Renal cortex interstitium (tissue), 11 donors: ENCODE data around the gene SSH2. TPM values are rescaled to one million over a fixed set of nuclear protein-coding genes. Genes with fewer than 3 reads are reported as not detected.
"Not testable (repeated sequence)": the region's sequence is repeated elsewhere in the genome, so short reads cannot be mapped to it uniquely, and the experiment has no call there.

Source experiments
- DNase-seq, 11 donors: peaks; one replicate each; pipeline ENCODE4 v3.0.0-alpha.2; 2013; ENCODE audit warnings: low read depth in 9 of 11, low spot score in 4 of 11; ENCODE audit errors: extremely low read depth in 1 of 11
- polyA plus RNA-seq, 3 donors: library from polyadenylated mRNA; unstranded; fragments of 120-200 nt; gene quantifications; one replicate each; pipeline ENCODE4 v1.2.1, GENCODE V29; 2013; ENCODE audit not compliant: insufficient read length in 3 of 3

Gene SSH2
- polyA plus RNA-seq, 3 donors = 16.1 to 19.7 (median 16.5) TPM

DNA sequence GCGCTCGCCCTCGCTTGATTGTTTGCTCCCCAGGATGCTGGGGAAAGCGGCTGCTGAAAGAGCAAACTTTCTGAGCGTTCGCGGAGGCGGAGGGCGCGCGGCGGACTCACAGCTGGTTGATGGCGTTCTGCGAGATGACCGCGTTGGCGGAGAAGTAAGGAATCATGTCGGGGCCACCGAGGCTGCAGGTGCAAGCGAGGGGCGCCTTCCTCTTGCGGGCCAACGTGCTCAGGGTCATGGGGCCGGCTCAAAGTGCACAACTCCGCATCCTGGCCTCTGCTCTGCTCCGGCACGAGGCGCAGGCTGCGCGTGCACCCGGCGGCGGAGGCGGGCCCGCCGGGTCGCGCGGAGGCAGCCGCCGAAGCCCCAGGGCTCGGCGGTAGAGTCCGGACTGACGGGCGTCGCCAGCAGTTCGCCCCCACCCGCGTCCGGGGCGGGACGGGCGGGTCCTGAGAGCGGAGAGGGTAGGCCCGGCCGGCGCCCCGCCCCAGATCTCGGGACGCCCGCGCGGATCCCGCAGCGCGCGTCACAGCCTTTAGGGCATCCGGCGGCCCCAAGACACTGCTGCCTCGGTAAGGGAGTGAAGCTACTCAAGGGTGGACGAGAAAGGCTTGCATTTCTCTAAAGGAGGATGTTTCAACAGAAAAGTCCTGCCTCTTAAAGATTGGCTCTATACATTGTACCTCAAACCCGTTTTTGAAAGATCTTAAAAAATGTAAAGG is 168.8 kb downstream of the SSH2 start:
- peak in 10 of 11 donors; percentile 51 to 80 (median 71) for DNase-seq

DNA sequence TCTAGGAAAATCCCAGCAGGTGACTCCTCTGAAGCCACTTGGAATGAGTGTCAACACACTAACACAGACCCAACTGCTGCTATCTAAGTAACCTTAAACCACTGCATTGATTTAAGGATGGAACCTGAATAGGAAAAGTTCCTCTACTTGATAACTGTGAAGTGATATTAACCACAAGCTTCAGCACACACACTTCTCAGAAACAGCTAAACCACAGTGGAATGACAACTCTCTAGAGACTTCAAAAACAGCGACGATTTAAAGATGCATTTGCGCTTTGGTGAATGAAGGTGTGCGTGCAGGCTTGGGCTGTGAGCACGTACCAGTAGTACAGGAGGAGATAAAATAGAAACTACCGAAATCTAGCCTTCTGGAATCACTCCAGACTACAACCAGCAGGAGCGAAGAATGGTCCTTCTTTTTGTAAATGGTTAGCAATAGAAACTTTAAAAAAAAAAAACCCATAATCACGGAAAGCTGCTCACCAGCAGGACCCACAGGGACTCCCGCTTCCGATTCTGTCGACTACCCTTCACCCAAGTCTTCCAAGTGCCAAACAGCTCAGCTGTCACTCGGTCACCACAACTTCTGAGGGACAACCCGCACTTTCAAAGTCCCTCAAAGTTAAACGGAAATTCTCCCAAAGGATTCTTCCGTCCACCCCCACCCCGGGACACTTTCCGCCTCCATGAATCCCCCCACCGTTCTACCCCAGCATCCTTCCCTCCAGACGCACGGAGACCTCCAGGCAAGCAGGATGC is 169.6 kb downstream of the SSH2 start:
- DNase-seq = peak in 1 of 11 donors; percentile 33

DNA sequence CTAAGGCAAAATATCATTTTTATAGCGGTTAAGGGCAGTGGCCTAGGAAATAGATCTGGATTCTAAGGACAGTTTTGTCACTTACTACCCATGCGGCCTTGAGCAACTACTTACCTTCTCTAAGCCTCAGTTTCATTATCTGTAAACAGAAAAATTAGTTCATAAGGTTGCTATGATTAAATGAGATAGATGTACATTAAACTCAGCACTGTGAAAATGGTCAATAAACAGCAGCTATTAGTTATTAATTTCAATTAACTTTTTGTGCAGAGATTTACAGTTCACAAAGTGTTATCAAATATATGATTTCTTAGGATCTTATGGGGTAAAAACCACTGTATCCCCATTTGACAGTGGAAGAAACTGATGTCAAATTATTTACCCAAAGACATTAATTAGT is 171.8 kb downstream of the SSH2 start:
- no peak for DNase-seq

DNA sequence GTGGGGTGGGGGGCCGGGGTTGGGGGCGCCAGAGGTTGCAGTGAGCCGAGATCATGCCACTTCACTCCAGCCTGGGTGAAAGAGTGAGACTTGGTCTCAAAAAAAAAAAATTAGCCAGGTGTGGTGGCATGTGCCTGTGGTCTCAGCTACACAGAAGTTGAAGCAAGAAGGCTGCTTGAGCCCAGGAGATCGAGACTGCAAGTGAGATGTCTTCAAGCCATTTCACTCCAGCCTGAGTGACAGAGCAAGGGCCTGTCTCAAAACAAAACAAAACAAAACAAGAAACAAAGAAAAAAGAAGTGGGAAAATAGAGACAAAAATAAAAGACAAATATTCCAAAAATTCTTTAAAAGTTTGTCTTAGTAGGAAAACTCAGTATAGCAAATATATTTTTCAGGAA is 172.2 kb downstream of the SSH2 start:
- DNase-seq = no peak

DNA sequence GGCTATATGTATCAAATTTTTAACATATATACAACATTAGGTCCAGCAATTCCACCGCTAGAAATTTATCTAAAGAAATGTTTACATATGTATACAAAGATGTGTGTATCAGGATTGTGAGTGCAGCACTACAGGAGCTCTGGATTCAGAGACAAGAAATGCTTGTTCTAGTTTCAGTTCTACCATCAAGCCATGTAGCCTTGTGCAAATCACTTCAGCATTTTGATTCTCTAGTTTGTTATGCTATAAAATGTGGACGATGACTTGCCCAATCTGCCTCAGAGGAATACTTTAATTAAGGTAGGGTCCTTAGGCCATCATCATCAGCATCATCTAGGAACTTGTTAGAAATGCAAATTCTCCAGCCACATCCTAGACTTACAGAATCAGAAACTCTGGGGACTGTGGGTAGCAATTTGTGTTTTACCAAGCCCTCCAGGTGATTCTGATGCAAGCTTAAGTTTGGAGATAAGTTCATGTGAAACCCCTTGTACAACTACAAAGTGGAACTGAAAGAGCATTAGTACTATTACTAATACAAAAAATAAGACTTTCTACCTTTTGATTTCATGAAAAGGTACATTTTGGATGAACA is 176.1 kb downstream of the SSH2 start:
- no peak for DNase-seq

DNA sequence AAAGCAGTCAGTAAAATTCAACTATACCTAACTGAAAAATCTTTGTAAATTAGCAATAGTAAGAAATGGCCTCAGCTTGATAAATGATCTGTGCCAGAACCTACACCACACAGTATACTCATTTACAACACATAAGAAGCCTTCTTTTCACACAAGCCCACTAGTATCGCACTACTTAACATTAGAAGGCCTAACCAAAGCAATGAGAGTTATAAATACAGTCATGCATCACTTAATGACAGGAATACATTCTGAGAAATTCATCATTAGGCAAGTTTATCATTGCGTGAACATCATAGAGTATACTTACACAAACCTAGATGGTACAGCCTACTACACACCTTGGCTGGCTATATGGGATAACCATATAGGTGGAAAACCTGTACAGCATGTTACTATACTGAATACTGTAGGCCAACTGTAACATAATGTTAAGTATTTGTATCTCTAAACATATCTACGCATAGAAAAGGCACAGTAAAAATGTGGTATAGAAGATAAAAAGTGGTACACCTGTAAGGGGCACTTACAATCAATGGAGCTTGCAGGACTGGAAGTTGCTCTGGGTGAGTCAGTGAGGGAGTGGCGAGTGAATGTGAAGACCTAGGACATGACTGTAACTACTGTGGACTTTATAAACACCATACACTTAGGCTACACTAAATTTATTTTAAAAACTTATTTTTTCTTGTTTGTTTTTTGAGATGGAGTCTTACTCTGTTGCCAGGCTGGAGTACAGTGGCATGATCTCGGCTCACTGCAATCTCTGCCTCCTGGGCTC is 180.8 kb downstream of the SSH2 start:
- DNase-seq = no peak

DNA sequence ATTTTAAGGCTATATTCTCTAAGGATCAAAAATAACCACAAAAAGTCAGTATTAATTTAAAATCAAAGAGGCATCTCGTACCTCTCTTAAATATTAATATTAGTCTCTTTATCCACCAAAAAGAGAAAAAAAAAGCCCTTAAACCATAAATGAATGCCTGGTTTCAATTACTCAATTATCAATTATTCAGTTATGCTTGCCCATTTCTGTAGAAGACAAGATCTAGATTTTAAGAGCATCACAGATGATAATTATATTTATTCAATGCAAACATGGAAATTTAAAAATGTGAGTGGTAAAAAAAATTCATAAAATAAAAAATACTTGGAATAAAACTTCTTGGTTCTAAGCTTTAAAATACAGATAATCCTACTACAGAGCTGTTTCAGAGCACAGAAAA is 181.6 kb downstream of the SSH2 start:
- no peak for DNase-seq

DNA sequence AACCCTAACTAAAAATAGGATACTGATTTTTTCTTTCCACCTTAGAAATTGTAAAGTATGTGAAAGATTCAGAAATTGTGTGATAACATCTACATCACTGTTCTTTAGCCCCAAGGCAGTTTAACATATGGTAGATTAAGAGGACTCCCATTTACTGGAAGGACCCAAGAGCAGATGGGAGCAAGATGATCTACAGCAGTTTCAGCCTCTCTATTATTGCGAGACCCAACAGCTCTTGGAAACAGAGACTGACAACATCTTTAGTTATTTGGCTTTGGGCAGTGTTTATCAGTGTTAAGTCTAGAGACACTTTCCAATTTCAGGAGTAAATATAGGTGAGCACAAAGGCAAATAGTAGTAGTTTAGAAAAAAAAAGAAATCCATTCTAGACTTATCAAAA is 182.4 kb downstream of the SSH2 start:
- no peak for DNase-seq

DNA sequence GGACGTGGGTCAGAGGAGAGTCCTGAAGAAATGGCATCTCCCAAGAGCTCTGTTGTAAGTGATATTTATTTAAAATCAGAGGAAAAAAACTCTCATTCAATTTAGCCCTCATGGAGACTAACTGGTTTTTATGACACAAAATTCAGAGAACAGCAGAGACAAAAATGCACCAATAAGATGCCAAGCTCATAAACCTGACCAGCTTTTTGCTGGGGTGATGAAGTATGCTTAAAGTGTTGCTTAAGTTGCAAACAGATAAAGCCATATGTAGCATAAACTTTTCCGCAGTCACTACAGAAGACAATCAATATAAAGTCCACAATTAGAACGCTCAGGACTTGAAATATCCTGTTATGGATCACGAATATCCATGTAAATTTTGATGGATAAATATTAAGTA is 183.4 kb downstream of the SSH2 start:
- DNase-seq = no peak

DNA sequence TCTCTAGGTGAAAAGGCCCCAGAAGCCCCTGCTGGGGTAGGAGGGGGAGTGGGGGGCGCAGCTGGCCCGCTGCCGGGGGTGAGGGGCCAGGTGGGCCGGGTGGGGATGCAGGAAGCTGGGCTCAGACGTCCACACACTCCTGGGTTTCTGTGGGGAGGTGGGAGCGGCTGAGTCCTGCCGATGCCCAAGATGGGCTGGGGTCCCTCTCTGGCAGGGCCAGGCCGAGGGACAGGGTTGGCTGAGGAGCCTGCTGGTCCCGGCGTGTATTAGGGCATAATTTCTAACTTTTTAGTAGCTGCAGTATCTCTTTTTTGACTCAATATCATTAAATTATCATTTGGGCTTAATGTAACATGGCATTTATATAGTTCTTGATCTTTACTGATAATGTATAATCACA is 185.9 kb downstream of the SSH2 start:
- DNase-seq = no peak

DNA sequence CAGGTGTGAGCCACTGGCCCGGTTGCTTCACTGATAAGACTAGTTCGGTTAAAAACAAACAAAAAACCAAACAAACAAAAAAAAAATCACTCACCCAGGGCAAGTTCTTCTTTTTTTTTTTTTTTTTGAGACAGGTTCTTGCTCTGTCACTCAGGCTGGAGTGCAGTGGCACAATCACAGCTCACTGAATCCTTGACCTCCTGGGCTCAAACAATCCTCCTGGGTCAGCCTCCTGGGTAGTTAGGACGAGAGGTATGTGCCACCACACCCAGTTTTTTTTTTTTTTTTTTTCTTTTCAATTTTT is 187.9 kb downstream of the SSH2 start:
- DNase-seq = no peak

DNA sequence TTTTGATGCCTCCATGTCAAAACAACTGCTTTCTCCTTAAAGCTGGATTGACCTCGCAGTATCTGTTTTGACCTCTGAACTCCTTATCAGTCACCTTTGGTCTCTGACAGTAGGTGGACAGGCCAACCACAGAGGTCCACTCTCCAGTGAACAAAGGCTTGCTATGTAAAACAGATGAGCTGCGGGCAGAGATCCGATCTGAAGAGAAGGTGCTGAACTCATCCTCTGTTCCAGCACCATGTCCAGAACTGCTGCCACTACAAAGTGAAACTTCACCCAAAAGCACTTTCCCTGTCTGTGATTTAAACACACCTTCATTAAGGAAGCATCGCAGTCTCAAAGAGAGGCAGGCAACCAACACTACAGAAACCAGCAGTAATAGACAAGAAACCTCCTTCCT is 190.0 kb downstream of the SSH2 start:
- no peak for DNase-seq

DNA sequence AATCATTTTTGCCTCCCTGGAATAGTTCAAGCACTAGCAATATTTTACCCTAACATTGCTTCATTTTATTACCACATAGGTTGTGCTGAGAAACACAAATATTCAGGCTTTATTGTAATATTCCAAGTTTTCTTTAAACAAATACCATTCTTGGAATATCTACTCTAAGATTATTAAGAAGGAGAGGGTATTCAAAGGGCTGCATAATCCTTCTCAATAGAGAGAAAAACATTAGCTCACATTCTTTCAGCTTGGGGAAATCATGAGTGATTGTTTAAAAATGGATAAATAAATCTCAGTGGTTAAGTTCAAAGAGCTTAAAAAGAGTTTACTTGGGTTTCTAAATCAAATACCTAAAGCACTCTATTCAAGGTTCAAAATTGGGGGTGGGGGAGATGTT is 195.4 kb downstream of the SSH2 start:
- no peak for DNase-seq

DNA sequence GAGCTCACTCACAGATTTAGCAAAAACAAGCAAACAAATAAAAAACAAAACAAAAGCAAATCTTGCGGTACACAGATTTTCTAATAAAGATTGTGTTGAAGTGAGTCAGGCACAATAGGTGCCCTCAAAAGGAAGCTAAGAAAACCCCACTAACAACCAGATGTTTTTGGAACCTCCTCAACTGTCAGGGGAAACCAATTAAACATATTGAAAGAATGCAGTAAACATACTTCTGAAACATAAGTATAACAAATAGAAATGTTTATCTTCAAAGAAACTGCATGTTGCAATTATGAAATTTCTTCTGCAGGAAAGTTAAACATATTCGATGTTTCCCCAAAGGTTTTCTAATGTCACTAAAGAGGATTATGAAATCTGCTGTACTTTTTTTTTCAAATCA is 196.9 kb downstream of the SSH2 start:
- DNase-seq = no peak

DNA sequence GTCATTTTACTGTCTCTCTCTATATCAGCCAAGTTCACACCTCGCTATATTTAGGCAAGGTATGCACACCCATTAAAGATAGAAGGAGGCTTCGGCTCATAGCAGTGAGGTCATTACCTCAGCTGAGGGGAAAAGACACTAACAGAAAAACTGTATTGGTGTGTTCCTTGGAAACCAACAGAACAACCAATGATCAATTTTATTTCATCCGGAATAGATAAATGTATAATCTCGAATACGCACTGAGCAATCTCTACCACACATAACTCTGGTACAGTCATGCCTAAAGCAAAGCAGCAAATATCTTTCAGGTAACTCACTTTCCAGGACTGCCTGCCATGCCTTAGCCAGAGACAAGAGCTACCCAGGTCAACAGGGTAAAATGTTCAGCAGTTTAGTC is 197.4 kb downstream of the SSH2 start:
- no peak for DNase-seq

DNA sequence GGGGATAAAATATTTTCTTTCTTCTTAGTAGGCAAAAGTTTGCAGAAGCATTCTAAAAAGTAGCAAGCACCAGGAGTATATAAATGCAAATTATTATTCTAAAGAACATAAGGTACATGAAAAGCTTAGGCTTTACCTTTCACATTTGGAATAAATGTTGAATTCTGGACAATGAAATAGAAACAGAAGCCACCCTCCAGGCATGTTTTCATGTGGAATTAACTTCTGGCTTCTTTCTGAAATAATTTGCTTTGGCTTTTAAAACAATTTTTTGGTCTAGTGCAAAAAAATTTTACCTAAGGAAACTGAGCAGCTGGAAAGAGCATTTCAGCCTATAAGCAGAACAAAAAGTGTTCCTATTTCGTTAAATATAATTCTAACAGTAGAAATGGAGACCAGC is 197.8 kb downstream of the SSH2 start:
- no peak for DNase-seq

DNA sequence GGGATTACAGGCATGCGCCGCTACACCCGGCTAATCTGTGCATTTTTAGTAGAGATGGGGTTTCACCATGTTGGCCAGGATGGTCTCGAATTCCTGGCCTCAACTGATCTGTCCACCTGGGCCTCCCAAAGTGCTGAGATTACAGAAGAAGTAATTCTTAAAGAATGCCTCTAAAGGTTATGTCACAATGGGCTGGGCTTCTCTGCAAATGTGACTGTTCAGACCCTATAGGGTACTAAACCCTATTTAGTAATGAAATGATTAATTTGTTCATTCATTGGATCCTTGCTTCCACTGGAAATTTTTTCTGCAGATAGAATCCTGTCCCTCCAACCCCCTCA is 198.5 kb downstream of the SSH2 start:
- no peak for DNase-seq

DNA sequence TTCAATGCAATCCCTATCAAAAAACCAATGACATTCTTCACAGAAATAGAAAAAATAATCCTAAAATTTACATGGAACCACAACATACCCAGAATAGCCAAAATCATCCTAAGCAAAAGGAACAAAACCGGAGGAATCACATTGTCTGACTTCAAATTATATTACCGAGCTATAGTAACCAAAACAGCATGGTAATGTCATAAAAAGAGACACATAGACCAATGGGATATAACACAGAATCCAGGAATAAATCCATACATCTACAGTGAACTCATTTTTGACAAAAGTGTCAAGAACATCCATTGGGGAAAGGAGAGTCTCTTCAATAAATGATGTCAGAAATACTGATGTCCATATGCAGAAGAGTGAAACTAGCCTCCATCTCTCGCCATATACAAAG is 201.5 kb downstream of the SSH2 start:
- DNase-seq = no peak

DNA sequence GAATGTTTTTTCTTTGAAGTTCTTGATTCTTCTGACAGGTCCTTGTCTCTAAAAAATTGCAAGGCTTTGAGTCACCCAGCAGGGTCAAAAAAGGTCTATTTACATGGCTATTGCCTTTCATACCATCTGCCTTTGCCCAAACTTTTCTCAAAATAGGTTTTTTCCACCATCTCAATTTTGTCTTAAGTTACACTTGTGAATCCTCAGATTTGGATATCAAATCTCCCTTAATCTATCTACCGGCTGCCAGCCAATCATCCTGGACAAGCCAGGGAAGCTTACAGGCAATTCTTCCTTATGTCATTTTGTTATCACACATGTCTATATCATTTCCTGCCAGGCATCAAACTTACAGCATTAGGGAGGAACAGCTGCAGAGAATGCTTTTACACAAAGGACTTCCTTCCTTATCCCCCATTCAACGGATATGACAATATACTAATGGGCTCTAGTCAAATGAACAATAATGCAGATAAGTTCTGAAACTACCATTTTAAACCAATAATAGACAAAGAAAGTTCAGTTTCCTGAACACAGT is 203.2 kb downstream of the SSH2 start:
- no peak for DNase-seq

DNA sequence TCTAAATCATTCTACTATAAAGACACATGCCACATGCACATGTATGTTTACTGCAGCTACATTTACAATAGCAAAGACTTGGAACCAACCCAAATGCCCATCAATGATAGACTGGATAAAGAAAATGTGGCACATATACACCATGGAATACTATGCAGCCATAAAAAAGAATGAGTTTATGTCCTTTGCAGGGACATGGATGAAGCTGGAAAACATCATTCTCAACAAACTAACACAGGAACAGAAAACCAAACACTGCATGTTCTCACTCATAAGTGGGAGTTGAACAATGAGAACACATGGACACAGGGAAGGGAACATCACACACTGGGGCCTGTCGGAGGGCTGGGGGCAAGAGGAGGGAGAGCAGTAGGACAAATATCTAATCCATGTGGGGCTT is 204.6 kb downstream of the SSH2 start:
- not testable (repeated sequence) for DNase-seq
